Cardiac septum (tissue), 1 donor: ENCODE measurements around the gene LVRN. TPM values are rescaled to one million over a fixed set of nuclear protein-coding genes. Genes with fewer than 3 reads are reported as not detected.
"Not testable (repeated sequence)": the region's sequence is repeated elsewhere in the genome, so short reads cannot be mapped to it uniquely, and the experiment has no call there.

Experiments used
- DNase-seq: peaks from one replicate; pipeline ENCODE4 v3.0.0-alpha.2; 2020; ENCODE audit warnings: low spot score
- intact Hi-C: fragments of 100-400 bp; cut with DNase I; formaldehyde crosslinking; loops from one replicate; pipeline ENCODE4 v1.14.0; 2022
- long read RNA-seq: library from polyadenylated mRNA; unstranded; transcript quantifications from one replicate; pipeline ENCODE4 v2.0.0, GENCODE V29; 2021
- total RNA-seq: library from RNA; stranded (reverse); fragmentation: NEBNext Ultra II Directional; extraction: Animal tissue kit (Norgen Biotek cat#: 25700); gene quantifications from one replicate; pipeline ENCODE4 v1.2.1, GENCODE V29; 2021
- donor health status: DM: no; HTN: no; CAD: no.

Gene LVRN
- total RNA-seq, result 0.27 TPM
- long read RNA-seq, result 0 reads

GRCh38 chr5:115962239-115962564, at the start of gene LVRN:
LVRN (plus strand) TSS chr5:115962475; CDS start chr5:115962618, 143 bp downstream.
- intact Hi-C loops, result no loop called here
- DNase-seq, result no peak

- DNase-seq, intact Hi-C loops: not testable (repeated sequence)
These were observed 48.5 kb upstream of the LVRN start for GRCh38 chr5:115913623-115914400.

GRCh38 chr5:115920171-115920725, 42.0 kb upstream of the LVRN start:
- DNase-seq, result no peak
- intact Hi-C loops, result no loop called here

- DNase-seq, intact Hi-C loops: not testable (repeated sequence)
These were observed 33.5 kb upstream of the LVRN start for GRCh38 chr5:115928578-115929407.

- intact Hi-C loops, DNase-seq: not testable (repeated sequence)
These were observed 32.1 kb upstream of the LVRN start for GRCh38 chr5:115930171-115930570.

- intact Hi-C loops, result no loop called here
- no peak for DNase-seq
These were observed 31.5 kb upstream of the LVRN start for GRCh38 chr5:115930630-115931337.

- no peak for DNase-seq
- intact Hi-C loops, result no loop called here
These were observed 29.3 kb upstream of the LVRN start for GRCh38 chr5:115932991-115933390.

GRCh38 chr5:115934388-115934974, 27.8 kb upstream of the LVRN start:
- no peak for DNase-seq
- intact Hi-C loops, result no loop called here

- intact Hi-C loops, result no loop called here
These were observed 26.2 kb upstream of the LVRN start for GRCh38 chr5:115936031-115936430.

GRCh38 chr5:115939059-115939458, 23.2 kb upstream of the LVRN start:
- intact Hi-C loops, result no loop called here
- no peak for DNase-seq

More at GRCh38 chr5:115936031-115936430, 26.2 kb upstream of the LVRN start:
- DNase-seq, result no peak

- no peak for DNase-seq
- intact Hi-C loops, result no loop called here
These were observed 22.0 kb upstream of the LVRN start for GRCh38 chr5:115940080-115940810.

GRCh38 chr5:115941051-115941675, 21.1 kb upstream of the LVRN start:
- intact Hi-C loops, result no loop called here
- no peak for DNase-seq

- no peak for DNase-seq
- intact Hi-C loops, result no loop called here
These were observed 17.8 kb upstream of the LVRN start for GRCh38 chr5:115944501-115944900.

- intact Hi-C loops, result no loop called here
- DNase-seq, result no peak
These were observed 15.6 kb upstream of the LVRN start for GRCh38 chr5:115946655-115947054.

GRCh38 chr5:115947260-115947659, 15.0 kb upstream of the LVRN start:
- DNase-seq, result no peak
- intact Hi-C loops, result no loop called here

- DNase-seq, result no peak
These were observed 14.2 kb upstream of the LVRN start for GRCh38 chr5:115948091-115948534.

GRCh38 chr5:115949096-115949495, 13.2 kb upstream of the LVRN start:
- no peak for DNase-seq
- intact Hi-C loops, result no loop called here

More at GRCh38 chr5:115948091-115948534, 14.2 kb upstream of the LVRN start:
- intact Hi-C loops, result no loop called here

- intact Hi-C loops, result no loop called here
These were observed 9.7 kb upstream of the LVRN start for GRCh38 chr5:115952588-115952987.

More at GRCh38 chr5:115952588-115952987, 9.7 kb upstream of the LVRN start:
- no peak for DNase-seq
